Smooth muscle cell (in vitro differentiated cells): ENCODE measurements around the gene CD5L. TPM values are rescaled to one million over a fixed set of nuclear protein-coding genes. Genes with fewer than 3 reads are reported as not detected.

Source experiments
- DNase-seq: peaks from one replicate; lab custom pipeline; 2025; ENCODE audit not compliant: unreplicated experiment; lab: John Stamatoyannopoulos, UW
- H2AFZ ChIP-seq: fragments of 200-600 bp; sonication (generic); 2 replicates; pipeline ENCODE4 v1.6.0; 2016; ENCODE audit warnings: antibody characterized with exemption, low read depth, mild to moderate bottlenecking
- H3F3A ChIP-seq: fragments of 200-600 bp; sonication (generic); 2 replicates; pipeline ENCODE4 v1.6.0; 2017; ENCODE audit warnings: antibody characterized with exemption, low read depth
- H3K27ac ChIP-seq: fragments of 200-600 bp; sonication (generic); 2 replicates; pipeline ENCODE4 v1.5.1; 2016; ENCODE audit warnings: low read depth, mild to moderate bottlenecking
- H3K27me3 ChIP-seq: fragments of 200-600 bp; sonication (generic); 2 replicates; pipeline ENCODE4 v1.6.1; 2016; ENCODE audit warnings: low read depth, mild to moderate bottlenecking
- H3K36me3 ChIP-seq: fragments of 200-600 bp; sonication (generic); 2 replicates; pipeline ENCODE4 v1.5.1; 2016; ENCODE audit warnings: low read depth
- H3K4me1 ChIP-seq: fragments of 200-600 bp; sonication (generic); 2 replicates; pipeline ENCODE4 v1.5.1; 2016; ENCODE audit warnings: low read depth
- H3K4me2 ChIP-seq: fragments of 200-600 bp; sonication (generic); 2 replicates; pipeline ENCODE4 v1.6.0; 2016; ENCODE audit warnings: mild to moderate bottlenecking
- H3K4me3 ChIP-seq: fragments of 200-600 bp; sonication (generic); 2 replicates; pipeline ENCODE4 v1.5.1; 2016; ENCODE audit warnings: mild to moderate bottlenecking
- H3K79me2 ChIP-seq: fragments of 200-600 bp; sonication (generic); 2 replicates; pipeline ENCODE4 v1.6.0; 2016; ENCODE audit warnings: low read depth, mild to moderate bottlenecking
- H3K9ac ChIP-seq: fragments of 200-600 bp; sonication (generic); 2 replicates; pipeline ENCODE4 v1.6.0; 2016; ENCODE audit warnings: low read depth
- H3K9me3 ChIP-seq: fragments of 200-600 bp; sonication (generic); replicated peaks from 2 replicates; pipeline ENCODE4 v1.5.1; 2016; ENCODE audit warnings: low read depth
- H4K20me1 ChIP-seq: fragments of 200-600 bp; sonication (generic); 2 replicates; pipeline ENCODE4 v1.6.0; 2016; ENCODE audit warnings: low read depth
- WGBS: methylation state at CpG from one replicate; pipeline ENCODE4 v1.1.7; 2016; ENCODE audit warnings: low lambda C conversion rate; 5-methylcytosine and 5-hydroxymethylcytosine counted together
- polyA plus RNA-seq: library from polyadenylated mRNA; unstranded; fragments of >200 nt; fragmentation: Nextera tagmentation; extraction: Ambion mirVana; gene quantifications from 2 replicates; pipeline ENCODE4 v1.2.1, GENCODE V29; 2016
- total RNA-seq: library from RNA; depleted of rRNA; stranded (reverse); fragments of >200 nt; gene quantifications from 2 replicates; pipeline ENCODE4 v1.2.3, GENCODE V29; 2014
- TF ChIP-seq, protein P1 (sequence below): fragments of 200-600 bp; sonication (generic); IDR thresholded peaks from 2 replicates; pipeline ENCODE4 v1.5.1; 2017; ENCODE audit warnings: borderline replicate concordance, mild to moderate bottlenecking, antibody characterized with exemption; ENCODE audit not compliant: insufficient read depth, poor library complexity, severe bottlenecking

CD5L gene
- total and polyA plus RNA-seq, 2 experiments from 2014 or later, result not detected

DNA sequence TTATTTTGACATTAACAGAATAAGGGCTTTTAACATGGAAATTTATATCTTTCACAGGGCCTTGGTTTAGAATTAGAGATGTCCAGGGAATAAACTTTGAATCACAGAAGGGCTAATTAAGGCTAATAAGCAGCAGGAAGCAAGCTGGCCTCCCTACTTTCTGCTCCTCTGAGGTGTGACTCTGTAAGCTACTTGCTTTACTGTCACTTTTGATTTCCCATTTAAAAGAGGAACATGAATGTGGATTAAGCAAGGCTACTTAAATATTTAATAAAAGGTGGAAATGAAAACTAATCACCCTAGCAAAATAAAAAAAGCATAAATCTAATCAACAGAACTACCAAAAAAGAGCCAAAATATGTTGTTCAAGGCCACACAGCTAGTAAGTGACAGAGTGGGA lies 28.9 kb upstream of the CD5L start:
- Histone ChIP-seq H2AFZ (no peak overlapping the region), H4K20me1 (no peaks in the 10 kb centered on the region), H3K79me2 (no peaks in the 10 kb centered on the region), H3K27ac (no peak overlapping the region), H3K27me3 (no peaks in the 10 kb centered on the region), H3F3A (no peaks in the 10 kb centered on the region), H3K9me3 (no peaks in the 10 kb centered on the region), H3K36me3 (no peaks in the 10 kb centered on the region), H3K4me2 (no peak overlapping the region), H3K9ac (no peak overlapping the region), H3K4me1 (no peaks in the 10 kb centered on the region), H3K4me3 (no peak overlapping the region)
- TF ChIP-seq, protein P1, sequence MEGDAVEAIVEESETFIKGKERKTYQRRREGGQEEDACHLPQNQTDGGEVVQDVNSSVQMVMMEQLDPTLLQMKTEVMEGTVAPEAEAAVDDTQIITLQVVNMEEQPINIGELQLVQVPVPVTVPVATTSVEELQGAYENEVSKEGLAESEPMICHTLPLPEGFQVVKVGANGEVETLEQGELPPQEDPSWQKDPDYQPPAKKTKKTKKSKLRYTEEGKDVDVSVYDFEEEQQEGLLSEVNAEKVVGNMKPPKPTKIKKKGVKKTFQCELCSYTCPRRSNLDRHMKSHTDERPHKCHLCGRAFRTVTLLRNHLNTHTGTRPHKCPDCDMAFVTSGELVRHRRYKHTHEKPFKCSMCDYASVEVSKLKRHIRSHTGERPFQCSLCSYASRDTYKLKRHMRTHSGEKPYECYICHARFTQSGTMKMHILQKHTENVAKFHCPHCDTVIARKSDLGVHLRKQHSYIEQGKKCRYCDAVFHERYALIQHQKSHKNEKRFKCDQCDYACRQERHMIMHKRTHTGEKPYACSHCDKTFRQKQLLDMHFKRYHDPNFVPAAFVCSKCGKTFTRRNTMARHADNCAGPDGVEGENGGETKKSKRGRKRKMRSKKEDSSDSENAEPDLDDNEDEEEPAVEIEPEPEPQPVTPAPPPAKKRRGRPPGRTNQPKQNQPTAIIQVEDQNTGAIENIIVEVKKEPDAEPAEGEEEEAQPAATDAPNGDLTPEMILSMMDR, result no peak
- DNase-seq, result no peak

DNA sequence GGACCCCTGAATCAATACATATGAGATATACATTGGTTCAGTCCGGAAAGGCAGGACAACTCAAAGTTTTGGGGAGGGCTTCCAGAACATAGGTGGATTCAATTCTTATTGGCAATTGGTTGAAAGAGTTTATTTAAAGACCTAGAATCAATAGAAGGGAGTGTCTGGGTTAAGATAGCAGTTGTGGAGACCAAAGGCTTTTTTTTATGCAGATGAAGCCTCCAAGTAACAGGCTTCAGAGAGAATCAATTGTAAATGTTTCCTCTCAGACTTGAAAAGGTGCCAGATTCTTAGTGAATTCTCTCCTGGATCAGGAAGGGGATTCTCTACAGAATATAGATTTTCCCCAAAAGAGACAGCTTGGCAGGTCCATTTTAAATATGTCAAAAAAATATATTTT lies 27.0 kb upstream of the CD5L start:
- Histone ChIP-seq H3K79me2 (no peaks in the 10 kb centered on the region), H3F3A (no peaks in the 10 kb centered on the region), H3K36me3 (no peaks in the 10 kb centered on the region), H3K9me3 (no peaks in the 10 kb centered on the region), H4K20me1 (no peaks in the 10 kb centered on the region), H3K4me2 (no peak overlapping the region), H3K4me3 (no peak overlapping the region), H3K4me1 (no peaks in the 10 kb centered on the region), H3K9ac (no peak overlapping the region), H3K27me3 (no peaks in the 10 kb centered on the region), H3K27ac (no peak overlapping the region), H2AFZ (no peak overlapping the region)
- TF ChIP-seq, protein P1, result no peak
- DNase-seq, result no peak
- 78% methylated on average over 1 of the region's 1 CpG for WGBS

DNA sequence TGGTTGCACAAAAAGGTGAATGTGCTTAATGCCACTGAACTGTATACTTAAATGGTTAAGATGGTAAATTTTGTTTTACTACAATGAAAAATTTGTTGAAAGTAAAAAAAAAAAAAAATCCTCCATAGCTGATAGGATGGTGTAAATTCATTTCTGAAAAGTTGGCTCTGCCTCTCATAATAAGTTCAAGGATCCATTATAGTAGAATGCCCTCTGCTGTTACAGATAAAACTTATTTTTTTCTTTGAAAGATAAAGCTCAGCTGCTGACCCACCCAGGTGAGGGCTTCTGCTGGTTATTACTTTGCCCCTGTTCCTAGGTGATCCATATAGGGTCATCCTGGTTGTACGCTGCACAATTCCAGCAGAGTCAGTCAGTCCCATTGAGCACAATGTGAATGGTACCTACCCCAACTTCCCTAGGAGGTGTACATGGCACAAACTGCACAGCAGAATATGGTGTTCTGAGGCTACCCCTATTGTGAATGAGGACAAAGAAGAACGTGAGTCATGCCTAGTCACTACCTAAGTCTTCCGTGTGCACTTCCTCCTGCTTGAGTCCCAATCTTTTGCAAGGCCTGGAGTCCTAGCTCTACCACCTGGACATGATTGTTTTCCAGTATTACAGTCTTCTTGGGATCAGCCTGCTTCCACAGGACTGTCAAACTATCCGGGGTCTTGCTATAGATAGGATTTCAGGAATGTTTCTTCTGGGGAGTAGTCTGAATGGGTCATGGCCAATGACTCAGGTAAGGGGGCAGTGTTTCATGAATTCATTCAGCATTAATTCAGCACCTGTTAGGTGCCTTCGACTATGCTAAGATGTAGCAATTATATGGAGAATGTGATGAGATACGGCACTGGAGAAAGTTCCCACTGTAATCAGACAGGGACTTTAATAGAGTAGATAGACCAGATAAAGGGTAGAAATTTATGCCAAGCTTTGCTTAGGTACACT lies 20.8 kb upstream of the CD5L start:
- H4K20me1 ChIP-seq, result no peaks in the 10 kb centered on the region
- H2AFZ ChIP-seq, result no peak overlapping the region
- TF ChIP-seq, protein P1, result no peak
- no peaks in the 10 kb centered on the region for H3K4me1 ChIP-seq
- H3F3A ChIP-seq, result no peaks in the 10 kb centered on the region
- H3K9me3 ChIP-seq, result no peaks in the 10 kb centered on the region
- no peak overlapping the region for H3K4me2 ChIP-seq
- no peaks in the 10 kb centered on the region for H3K36me3 ChIP-seq
- no peaks in the 10 kb centered on the region for H3K79me2 ChIP-seq
- no peak for DNase-seq
- 85% methylated on average over 6 of the region's 6 CpGs for WGBS
- H3K27me3 ChIP-seq, result no peaks in the 10 kb centered on the region
- no peak overlapping the region for H3K27ac ChIP-seq
- H3K4me3 ChIP-seq, result no peak overlapping the region
- no peak overlapping the region for H3K9ac ChIP-seq

DNA sequence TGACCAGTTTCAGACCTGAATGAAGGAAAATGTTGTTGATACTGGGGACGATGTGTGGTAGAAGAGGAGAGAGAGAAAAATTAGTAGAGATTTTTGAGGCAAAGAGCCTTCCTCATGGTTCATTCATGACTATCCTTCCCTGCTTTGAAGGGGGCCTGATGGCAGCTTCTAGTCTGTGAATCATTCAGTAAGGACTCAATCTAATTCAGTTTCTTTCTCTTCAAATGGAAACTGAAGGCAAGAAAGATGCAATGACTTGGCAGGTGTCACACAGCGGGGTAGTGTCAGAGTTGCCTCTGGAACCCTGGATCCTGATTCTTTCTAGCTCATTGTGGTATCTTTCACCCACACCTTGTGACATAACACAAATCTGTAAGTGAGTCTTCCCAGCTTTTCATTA lies 14.9 kb upstream of the CD5L start:
- no peak overlapping the region for H2AFZ ChIP-seq
- H3K4me1 ChIP-seq, result no peaks in the 10 kb centered on the region
- no peak overlapping the region for H3K4me2 ChIP-seq
- no peaks in the 10 kb centered on the region for H3K27me3 ChIP-seq
- no peak overlapping the region for H3K9ac ChIP-seq
- H3K4me3 ChIP-seq, result no peak overlapping the region
- DNase-seq, result no peak
- WGBS, result 81% methylated on average over 2 of the region's 2 CpGs
- no peaks in the 10 kb centered on the region for H4K20me1 ChIP-seq
- H3K27ac ChIP-seq, result no peak overlapping the region
- H3F3A ChIP-seq, result no peaks in the 10 kb centered on the region
- no peaks in the 10 kb centered on the region for H3K36me3 ChIP-seq
- H3K79me2 ChIP-seq, result no peaks in the 10 kb centered on the region
- no peaks in the 10 kb centered on the region for H3K9me3 ChIP-seq
- TF ChIP-seq, protein P1, result no peak
